GM21367 (cell line): Measurements from ENCODE around the gene NUCKS1.

Source experiments
- ATAC-seq: cut with Tn5 transposase; IDR thresholded peaks from one replicate; pipeline ENCODE4 v1.9.1; 2021; ENCODE audit not compliant: unreplicated experiment

NUCKS1 gene

GRCh38 chr1:205750138-205751035, at the start of gene NUCKS1:
NUCKS1 (minus strand) TSS chr1:205750182; CDS start chr1:205749973, 209 bp downstream.
- ATAC-seq, result peak; percentile 74

- no peak for ATAC-seq
Measured at GRCh38 chr1:205798577-205798976, 48.6 kb upstream of the NUCKS1 start.

- no peak for ATAC-seq
Measured at GRCh38 chr1:205797168-205797567, 47.2 kb upstream of the NUCKS1 start.

- ATAC-seq, result no peak
Measured at GRCh38 chr1:205794011-205794730, 44.2 kb upstream of the NUCKS1 start.

GRCh38 chr1:205792961-205793673, 43.1 kb upstream of the NUCKS1 start:
- no peak for ATAC-seq

GRCh38 chr1:205792481-205792881, 42.5 kb upstream of the NUCKS1 start:
- ATAC-seq, result no peak

- no peak for ATAC-seq
Measured at GRCh38 chr1:205791568-205792180, 41.7 kb upstream of the NUCKS1 start.

GRCh38 chr1:205787287-205787916, 37.4 kb upstream of the NUCKS1 start:
- ATAC-seq, result no peak

- no peak for ATAC-seq
Measured at GRCh38 chr1:205786601-205787000, 36.6 kb upstream of the NUCKS1 start.

- ATAC-seq, result no peak
Measured at GRCh38 chr1:205785446-205785845, 35.5 kb upstream of the NUCKS1 start.

- ATAC-seq, result no peak
Measured at GRCh38 chr1:205783904-205784303, 33.9 kb upstream of the NUCKS1 start.

- no peak for ATAC-seq
Measured at GRCh38 chr1:205783433-205783795, 33.4 kb upstream of the NUCKS1 start.

- no peak for ATAC-seq
Measured at GRCh38 chr1:205782627-205783432, 32.8 kb upstream of the NUCKS1 start.

- ATAC-seq, result no peak
Measured at GRCh38 chr1:205780335-205780734, 30.4 kb upstream of the NUCKS1 start.

- no peak for ATAC-seq
Measured at GRCh38 chr1:205777994-205778393, 28.0 kb upstream of the NUCKS1 start.

GRCh38 chr1:205775717-205776056, 25.7 kb upstream of the NUCKS1 start:
- ATAC-seq, result no peak

GRCh38 chr1:205775015-205775716, 25.2 kb upstream of the NUCKS1 start, which contains the start of gene RAB29:
RAB29 (minus strand) TSS chr1:205775482; CDS start chr1:205774956, 526 bp downstream.
- peak; percentile 63 for ATAC-seq

GRCh38 chr1:205774198-205775014, 24.4 kb upstream of the NUCKS1 start:
- no peak for ATAC-seq
